ENCODE data around the gene PLAC1.

GRCh38 chrX:134682081-134682480, 23.8 kb upstream of the PLAC1 start:
- no peak for TF ChIP-seq EZH2 (IDR thresholded peaks at IDR 0.05; ENCODE audit: low read depth, unreplicated experiment)
- no peak for TF ChIP-seq CTCF (conservative IDR thresholded peaks at IDR 0.05; ENCODE audit: low read depth in 2 of 2)
- TF ChIP-seq POLR2AphosphoS5 (IDR thresholded peaks at IDR 0.05; ENCODE audit: low read depth): no peak
- TF ChIP-seq REST (IDR thresholded peaks at IDR 0.05; ENCODE audit: unreplicated experiment): no peak
